ENCODE measurements around the gene TTLL6.

- TF ChIP-seq SUZ12 (IDR thresholded peaks at IDR 0.05; ENCODE audit: extremely low read depth, insufficient read depth, insufficient read length), result no peak
- no peak for TF ChIP-seq ZNF274 (IDR thresholded peaks at IDR 0.05; ENCODE audit: low read depth, low read length)
Measured at GRCh38 chr17:48860456-48860855, 43.4 kb upstream of the TTLL6 start.
